HG03159 (cell line): ENCODE data around the gene HNRNPM.
"Not testable (repeated sequence)": the region's sequence is repeated elsewhere in the genome, so short reads cannot be mapped to it uniquely, and the experiment has no call there.

Source experiments
- ATAC-seq: cut with Tn5 transposase; IDR thresholded peaks from one replicate; pipeline ENCODE4 v1.9.1; 2021; ENCODE audit warnings: mild to moderate bottlenecking, moderate library complexity; ENCODE audit not compliant: unreplicated experiment

Gene HNRNPM, protein sequence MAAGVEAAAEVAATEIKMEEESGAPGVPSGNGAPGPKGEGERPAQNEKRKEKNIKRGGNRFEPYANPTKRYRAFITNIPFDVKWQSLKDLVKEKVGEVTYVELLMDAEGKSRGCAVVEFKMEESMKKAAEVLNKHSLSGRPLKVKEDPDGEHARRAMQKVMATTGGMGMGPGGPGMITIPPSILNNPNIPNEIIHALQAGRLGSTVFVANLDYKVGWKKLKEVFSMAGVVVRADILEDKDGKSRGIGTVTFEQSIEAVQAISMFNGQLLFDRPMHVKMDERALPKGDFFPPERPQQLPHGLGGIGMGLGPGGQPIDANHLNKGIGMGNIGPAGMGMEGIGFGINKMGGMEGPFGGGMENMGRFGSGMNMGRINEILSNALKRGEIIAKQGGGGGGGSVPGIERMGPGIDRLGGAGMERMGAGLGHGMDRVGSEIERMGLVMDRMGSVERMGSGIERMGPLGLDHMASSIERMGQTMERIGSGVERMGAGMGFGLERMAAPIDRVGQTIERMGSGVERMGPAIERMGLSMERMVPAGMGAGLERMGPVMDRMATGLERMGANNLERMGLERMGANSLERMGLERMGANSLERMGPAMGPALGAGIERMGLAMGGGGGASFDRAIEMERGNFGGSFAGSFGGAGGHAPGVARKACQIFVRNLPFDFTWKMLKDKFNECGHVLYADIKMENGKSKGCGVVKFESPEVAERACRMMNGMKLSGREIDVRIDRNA

DNA sequence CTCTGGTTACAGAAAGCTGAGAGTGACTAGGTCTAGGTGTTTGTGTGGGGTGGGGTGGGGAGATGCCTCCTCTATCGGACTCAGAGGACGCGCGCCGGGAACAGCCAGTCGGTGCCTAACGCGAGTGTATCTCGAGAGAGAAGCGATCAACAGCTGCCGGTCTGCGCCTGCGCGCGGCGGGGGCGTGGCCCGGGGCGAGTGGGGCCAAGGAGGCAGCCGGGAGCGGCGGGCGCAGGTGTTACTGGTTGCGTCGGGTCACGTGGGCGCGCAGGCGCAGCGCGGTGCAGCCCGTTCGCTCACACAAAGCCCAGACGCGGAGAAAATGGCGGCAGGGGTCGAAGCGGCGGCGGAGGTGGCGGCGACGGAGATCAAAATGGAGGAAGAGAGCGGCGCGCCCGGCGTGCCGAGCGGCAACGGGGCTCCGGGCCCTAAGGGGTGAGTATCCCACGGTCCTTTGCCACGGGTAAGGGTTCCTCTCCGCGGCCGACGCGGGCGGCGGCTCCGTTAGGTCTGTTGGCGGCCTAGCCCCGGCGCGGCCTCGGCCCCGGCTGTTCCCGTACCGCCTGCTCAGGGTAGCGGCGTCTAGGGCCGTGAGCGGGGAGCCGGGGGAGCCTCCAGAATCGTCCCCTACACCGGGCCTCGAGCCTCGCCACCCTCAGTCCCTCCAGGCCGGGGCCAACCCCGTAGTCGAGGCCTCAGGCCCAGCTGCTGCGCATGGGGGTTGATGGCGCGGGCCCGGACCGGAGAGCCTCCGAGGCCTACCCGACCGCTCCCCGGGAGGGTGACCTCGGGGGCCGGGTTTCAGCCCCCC, at the start of gene HNRNPM:
Gene HNRNPM (plus strand): TSS at position 299 of the 811 bp plus-strand sequence. CDS start 24 bp downstream, at position 323.
- ATAC-seq: peak; percentile 86

- ATAC-seq: no peak
Observed at GRCh38 chr19:8395621-8396082, 49.1 kb upstream of the HNRNPM start.

DNA sequence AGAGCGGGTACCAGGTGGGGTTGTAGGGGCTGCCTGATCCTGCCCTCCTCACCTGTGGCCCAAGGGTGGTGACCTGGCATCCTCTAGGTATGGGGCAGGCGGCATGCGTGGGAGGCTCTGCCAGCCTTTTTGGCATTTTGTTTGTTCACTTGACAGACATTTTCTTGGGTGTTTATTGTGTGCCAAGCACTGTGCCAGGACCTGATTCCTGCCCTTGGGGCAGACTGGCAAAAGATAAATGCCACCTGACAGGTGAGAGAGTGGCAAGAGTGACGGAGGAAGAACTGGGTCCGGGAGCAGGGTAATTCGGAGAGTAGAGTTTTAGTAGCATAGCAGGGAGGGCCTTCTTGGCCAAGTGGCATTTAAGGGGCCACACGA, 48.6 kb upstream of the HNRNPM start:
- ATAC-seq: no peak

GRCh38 chr19:8396563-8397203, 48.1 kb upstream of the HNRNPM start:
- no peak for ATAC-seq

DNA sequence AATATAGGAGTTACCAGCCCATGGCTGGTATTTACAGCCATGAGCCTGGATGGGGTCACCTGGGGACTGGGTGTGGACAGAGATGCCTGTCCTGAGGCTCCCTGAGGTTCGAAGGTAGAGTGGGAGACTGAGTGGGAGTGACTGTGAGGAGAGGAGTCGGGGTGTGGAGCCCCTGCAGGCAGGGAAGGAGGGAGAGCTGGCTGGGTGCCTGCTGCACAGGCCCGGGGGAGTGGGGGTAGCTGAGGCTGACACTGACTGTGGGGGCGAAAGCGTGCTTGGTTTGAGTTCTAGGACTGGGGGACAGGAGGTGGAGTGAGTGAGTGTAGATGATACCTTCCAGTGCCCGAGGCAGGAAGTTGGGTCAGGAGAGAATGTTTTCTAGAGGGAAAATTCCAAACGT, 47.5 kb upstream of the HNRNPM start:
- no peak for ATAC-seq

- no peak for ATAC-seq
Observed at GRCh38 chr19:8397746-8398310, 46.9 kb upstream of the HNRNPM start.

- ATAC-seq: no peak
Observed at GRCh38 chr19:8398311-8398771, 46.4 kb upstream of the HNRNPM start.

DNA sequence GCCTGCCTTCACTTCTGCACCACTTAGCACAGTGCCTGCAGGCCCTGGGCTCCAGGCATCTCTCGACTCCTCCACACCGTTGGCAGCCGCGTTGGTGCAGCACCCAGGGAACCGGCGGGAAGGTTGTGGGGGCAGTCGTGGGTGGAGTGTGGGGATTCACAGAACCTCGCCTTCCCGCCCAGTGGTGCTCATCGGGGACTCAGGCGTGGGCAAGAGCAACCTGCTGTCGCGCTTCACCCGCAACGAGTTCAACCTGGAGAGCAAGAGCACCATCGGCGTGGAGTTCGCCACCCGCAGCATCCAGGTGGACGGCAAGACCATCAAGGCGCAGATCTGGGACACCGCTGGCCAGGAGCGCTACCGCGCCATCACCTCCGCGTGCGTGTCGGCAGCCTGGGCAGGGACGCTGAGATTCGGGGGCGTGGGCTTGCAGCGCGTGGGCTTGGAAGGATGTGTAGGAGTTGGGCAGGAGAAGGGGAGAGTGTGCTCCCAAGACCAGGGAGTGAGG, 45.0 kb upstream of the HNRNPM start:
- no peak for ATAC-seq

DNA sequence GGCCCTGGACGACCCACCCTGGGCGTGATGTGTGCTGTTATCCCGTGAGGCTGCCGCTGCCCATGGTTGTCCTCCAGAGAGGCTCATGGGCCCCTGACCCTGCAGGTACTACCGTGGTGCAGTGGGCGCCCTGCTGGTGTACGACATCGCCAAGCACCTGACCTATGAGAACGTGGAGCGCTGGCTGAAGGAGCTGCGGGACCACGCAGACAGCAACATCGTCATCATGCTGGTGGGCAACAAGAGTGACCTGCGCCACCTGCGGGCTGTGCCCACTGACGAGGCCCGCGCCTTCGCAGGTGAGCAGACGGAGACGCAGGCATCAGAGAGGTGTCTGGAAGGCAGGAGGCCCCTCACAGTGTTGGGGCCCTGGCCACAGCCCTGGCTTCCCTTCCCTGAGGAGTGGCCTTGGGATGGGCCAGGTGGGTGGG, 42.8 kb upstream of the HNRNPM start:
- no peak for ATAC-seq

GRCh38 chr19:8403098-8403819, 41.5 kb upstream of the HNRNPM start:
- ATAC-seq: no peak

GRCh38 chr19:8403820-8404109, 41.0 kb upstream of the HNRNPM start:
- ATAC-seq: no peak

- no peak for ATAC-seq
Observed at GRCh38 chr19:8404391-8405151, 40.2 kb upstream of the HNRNPM start.

GRCh38 chr19:8410718-8411117, 34.1 kb upstream of the HNRNPM start:
- ATAC-seq: not testable (repeated sequence)

GRCh38 chr19:8412783-8413628, 31.8 kb upstream of the HNRNPM start, which contains the start of gene MARCHF2:
Gene MARCHF2, plus strand, starts transcription at chr19:8413305. Its CDS starts 8,536 bp downstream, at chr19:8421841.
- peak; percentile 97 for ATAC-seq

DNA sequence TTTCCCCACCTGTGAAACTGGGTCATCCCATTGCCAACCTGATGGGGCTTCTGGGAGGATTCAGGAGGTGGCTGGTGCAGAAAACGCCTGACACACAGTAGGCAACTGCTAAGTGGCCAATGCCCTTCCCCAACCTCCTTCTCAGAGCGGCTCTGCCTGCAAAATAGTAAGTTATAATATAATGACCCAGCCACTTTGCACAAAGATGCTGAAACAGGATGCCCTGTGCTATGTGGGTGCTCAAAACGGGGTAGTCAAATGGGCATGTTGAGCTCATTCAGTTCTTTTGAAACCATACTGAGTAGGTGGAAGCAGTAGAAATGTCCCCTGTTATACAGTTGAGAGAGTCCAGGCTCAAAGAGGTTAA, 31.2 kb upstream of the HNRNPM start:
- ATAC-seq: no peak

DNA sequence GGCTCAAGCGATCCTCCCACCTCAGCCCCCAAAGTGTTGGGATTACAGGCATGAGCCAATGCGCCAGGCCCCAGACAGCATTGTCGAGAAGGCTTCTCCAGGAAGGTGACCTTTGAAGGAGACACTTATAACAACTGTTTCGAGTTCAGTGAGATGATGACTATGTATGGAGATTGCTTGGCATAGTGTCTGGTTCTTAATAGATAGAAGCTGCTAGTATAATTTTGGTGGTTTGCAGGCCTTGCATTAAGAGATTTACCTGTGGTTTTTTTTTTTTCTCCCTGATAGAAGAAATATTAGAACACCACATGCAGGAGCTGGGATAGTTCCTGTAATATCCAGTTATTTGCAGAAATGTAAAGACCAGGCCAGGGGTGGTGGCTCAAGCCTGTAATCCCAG, 28.0 kb upstream of the HNRNPM start:
- no peak for ATAC-seq

GRCh38 chr19:8421484-8422461, 23.0 kb upstream of the HNRNPM start:
- ATAC-seq: no peak
